GM12872 (cell line): ENCODE results near the gene GRM7.

Experiments used
- TF ChIP-seq, protein P1 (sequence below): IDR thresholded peaks from 3 replicates; pipeline ENCODE4 v1.5.1; 2011; ENCODE audit warnings: low read depth, mild to moderate bottlenecking, low read length, moderate library complexity; ENCODE audit not compliant: insufficient read depth

The GRM7 gene

GRCh38 chr3:7678521-7678920 lies 817.6 kb downstream of the GRM7 start:
- TF ChIP-seq, protein P1, sequence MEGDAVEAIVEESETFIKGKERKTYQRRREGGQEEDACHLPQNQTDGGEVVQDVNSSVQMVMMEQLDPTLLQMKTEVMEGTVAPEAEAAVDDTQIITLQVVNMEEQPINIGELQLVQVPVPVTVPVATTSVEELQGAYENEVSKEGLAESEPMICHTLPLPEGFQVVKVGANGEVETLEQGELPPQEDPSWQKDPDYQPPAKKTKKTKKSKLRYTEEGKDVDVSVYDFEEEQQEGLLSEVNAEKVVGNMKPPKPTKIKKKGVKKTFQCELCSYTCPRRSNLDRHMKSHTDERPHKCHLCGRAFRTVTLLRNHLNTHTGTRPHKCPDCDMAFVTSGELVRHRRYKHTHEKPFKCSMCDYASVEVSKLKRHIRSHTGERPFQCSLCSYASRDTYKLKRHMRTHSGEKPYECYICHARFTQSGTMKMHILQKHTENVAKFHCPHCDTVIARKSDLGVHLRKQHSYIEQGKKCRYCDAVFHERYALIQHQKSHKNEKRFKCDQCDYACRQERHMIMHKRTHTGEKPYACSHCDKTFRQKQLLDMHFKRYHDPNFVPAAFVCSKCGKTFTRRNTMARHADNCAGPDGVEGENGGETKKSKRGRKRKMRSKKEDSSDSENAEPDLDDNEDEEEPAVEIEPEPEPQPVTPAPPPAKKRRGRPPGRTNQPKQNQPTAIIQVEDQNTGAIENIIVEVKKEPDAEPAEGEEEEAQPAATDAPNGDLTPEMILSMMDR: no peak

DNA sequence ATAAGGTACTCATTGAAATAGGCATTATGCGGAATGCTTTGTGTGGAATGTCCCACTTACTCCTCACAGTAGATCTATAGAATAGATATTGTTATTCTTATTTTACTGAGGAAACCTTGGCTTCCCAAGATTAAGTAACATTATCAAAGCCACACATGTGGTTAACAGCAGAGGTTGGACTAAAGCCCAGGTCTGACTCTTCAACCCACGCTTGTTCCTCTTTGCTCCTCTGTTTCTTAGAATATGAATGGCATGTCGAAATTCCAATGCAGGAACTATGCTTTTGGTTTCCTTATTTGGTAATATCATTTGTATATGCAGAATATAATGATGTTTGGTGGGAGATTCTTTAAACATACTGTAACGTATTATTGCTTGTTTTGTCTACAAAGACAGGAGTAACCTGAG lies 821.9 kb downstream of the GRM7 start:
- TF ChIP-seq, protein P1: no peak

DNA sequence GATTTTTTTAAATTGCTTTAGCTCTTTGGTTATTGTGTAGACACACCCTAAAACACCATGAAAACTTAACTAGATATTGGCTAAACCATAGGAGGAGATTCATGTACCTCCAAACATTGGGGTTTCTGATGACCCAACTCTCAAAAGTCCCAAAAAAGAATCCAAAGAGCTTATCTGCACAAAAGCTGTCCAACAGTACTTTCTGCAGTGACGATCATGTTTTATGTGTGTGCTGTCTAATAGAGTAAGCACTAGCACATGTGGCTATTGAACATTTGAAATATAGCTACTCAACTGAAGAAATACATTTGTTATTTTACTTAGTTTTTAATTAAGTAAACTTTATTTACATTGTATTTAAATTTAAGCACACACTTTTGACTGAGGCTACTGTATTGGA lies 822.5 kb downstream of the GRM7 start:
- TF ChIP-seq, protein P1: no peak

DNA sequence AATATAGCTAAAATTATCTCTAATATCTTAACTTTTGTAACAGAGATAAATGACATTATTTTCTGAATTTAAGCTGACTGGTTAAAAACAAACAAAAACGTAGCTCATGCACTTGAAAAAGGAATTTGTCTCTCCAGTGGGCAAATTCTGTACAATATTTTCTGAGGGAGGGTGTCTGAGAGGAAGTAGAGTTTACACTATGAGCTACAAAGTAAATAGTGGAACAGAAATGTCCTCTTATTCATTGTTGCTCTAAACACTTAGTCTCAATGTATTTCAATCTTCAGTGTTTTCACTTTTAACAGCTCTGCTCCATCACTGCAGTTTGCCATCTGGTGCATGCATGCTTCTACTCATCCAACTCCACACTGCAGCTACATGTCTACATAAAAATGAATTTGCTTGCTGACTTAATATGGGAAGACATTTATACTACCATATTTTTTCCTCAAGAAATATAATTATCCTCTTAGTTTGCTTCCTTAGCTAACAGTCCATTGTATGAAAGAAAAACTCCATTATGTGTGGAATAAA lies 823.3 kb downstream of the GRM7 start:
- TF ChIP-seq, protein P1: no peak

GRCh38 chr3:7687428-7688147 lies 826.7 kb downstream of the GRM7 start:
- TF ChIP-seq, protein P1: no peak

DNA sequence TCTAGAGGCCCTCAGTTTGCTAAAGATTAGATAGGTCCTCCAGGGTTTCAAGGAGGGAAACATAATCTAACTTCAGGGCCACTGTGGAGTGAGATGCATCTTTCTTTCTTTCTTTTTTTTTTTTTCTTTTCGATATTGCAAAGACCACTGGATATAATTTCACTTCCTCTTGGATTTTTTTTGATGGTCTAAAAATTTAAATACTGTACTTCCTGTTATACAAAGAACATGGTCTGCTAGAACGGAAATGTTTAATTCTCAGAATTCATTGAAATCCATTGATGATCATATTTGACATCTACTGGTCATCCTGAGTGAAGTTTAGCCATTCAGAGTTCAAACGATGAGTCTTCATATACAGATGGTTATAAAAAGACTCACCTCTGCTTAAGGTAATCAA lies 832.0 kb downstream of the GRM7 start:
- TF ChIP-seq, protein P1: no peak

- TF ChIP-seq, protein P1: no peak
These were observed 833.1 kb downstream of the GRM7 start for GRCh38 chr3:7693976-7694375.
